Endothelial cell of hepatic sinusoid (primary cell): ENCODE measurements around the gene MIEN1.
"Not testable (repeated sequence)": the region's sequence is repeated elsewhere in the genome, so short reads cannot be mapped to it uniquely, and the experiment has no call there.

Experiments
- in situ Hi-C: cut with HindIII; loops from 2 replicates; pipeline ENCODE4 v1.10.0; 2017; ENCODE audit warnings: low sequenced_read_pairs

The MIEN1 gene

GRCh38 chr17:39719563-39720355, 10.6 kb downstream of the MIEN1 start:
- in situ Hi-C loops = no loop called here

GRCh38 chr17:39717660-39718059, 12.7 kb downstream of the MIEN1 start:
- in situ Hi-C loops = no loop called here

GRCh38 chr17:39716879-39717536, 13.3 kb downstream of the MIEN1 start:
- in situ Hi-C loops = no loop called here

- in situ Hi-C loops = no loop called here
Observed at GRCh38 chr17:39716073-39716818, 14.1 kb downstream of the MIEN1 start.

- in situ Hi-C loops = no loop called here
Observed at GRCh38 chr17:39715375-39716072, 14.8 kb downstream of the MIEN1 start.

- in situ Hi-C loops = no loop called here
Observed at GRCh38 chr17:39714234-39714633, 16.1 kb downstream of the MIEN1 start.

GRCh38 chr17:39711851-39712250, 18.5 kb downstream of the MIEN1 start:
- in situ Hi-C loops = no loop called here

GRCh38 chr17:39711071-39711470, 19.3 kb downstream of the MIEN1 start:
- in situ Hi-C loops = not testable (repeated sequence)

- in situ Hi-C loops = no loop called here
Observed at GRCh38 chr17:39709998-39710964, 20.1 kb downstream of the MIEN1 start.

- in situ Hi-C loops = no loop called here
Observed at GRCh38 chr17:39709319-39709997, 20.9 kb downstream of the MIEN1 start.

- in situ Hi-C loops = no loop called here
Observed at GRCh38 chr17:39706921-39707337, 23.4 kb downstream of the MIEN1 start.

- in situ Hi-C loops = no loop called here
Observed at GRCh38 chr17:39706383-39706782, 23.9 kb downstream of the MIEN1 start.

GRCh38 chr17:39705786-39706348, 24.5 kb downstream of the MIEN1 start:
- in situ Hi-C loops = no loop called here

GRCh38 chr17:39704821-39705551, 25.3 kb downstream of the MIEN1 start:
- in situ Hi-C loops = no loop called here

- in situ Hi-C loops = no loop called here
Observed at GRCh38 chr17:39703913-39704312, 26.4 kb downstream of the MIEN1 start.

- in situ Hi-C loops = no loop called here
Observed at GRCh38 chr17:39702901-39703893, 27.1 kb downstream of the MIEN1 start.

- in situ Hi-C loops = no loop called here
Observed at GRCh38 chr17:39701784-39702422, 28.4 kb downstream of the MIEN1 start.
